Calu3 (cell line): ENCODE data around the gene WAPL. TPM values are rescaled to one million over a fixed set of nuclear protein-coding genes. Genes with fewer than 3 reads are reported as not detected.

Experiments used
- BruUV-seq: library from RNA; stranded (reverse); fragments of 400-500 nt; replicated peaks from 2 replicates; lab custom pipeline; 2021; lab: Mats Ljungman, UMichigan
- CTCF ChIA-PET: fragments of 300-600 bp; sonication (Branson Sonifier 250); formaldehyde crosslinking; loops from one replicate; lab custom pipeline; 2022; ENCODE audit warnings: antibody characterized with exemption; lab: Charles Lee
- DNase-seq: peaks from one replicate; pipeline ENCODE4 v3.0.0; 2022
- H3K27ac Mint-ChIP-seq: one replicate; pipeline ENCODE4 v1.8.0; 2022; ENCODE audit warnings: mixed read lengths; ENCODE audit not compliant: unreplicated experiment
- H3K27me3 Mint-ChIP-seq: one replicate; pipeline ENCODE4 v1.8.0; 2022; ENCODE audit warnings: mixed read lengths; ENCODE audit not compliant: unreplicated experiment
- H3K36me3 Mint-ChIP-seq: one replicate; pipeline ENCODE4 v1.8.0; 2022; ENCODE audit warnings: mild to moderate bottlenecking, moderate library complexity, mixed read lengths; ENCODE audit not compliant: insufficient read depth, unreplicated experiment
- H3K4me1 Mint-ChIP-seq: one replicate; pipeline ENCODE4 v1.8.0; 2022; ENCODE audit warnings: mild to moderate bottlenecking, low read depth, mixed read lengths; ENCODE audit not compliant: unreplicated experiment
- H3K4me3 Mint-ChIP-seq: one replicate; pipeline ENCODE4 v1.8.0; 2022; ENCODE audit warnings: mild to moderate bottlenecking, low read depth, moderate library complexity, mixed read lengths; ENCODE audit not compliant: unreplicated experiment
- H3K9me3 Mint-ChIP-seq: one replicate; pipeline ENCODE4 v1.8.0; 2022; ENCODE audit warnings: low read depth, mixed read lengths; ENCODE audit not compliant: unreplicated experiment
- intact Hi-C: fragments of 100-400 bp; cut with micrococcal nuclease; formaldehyde crosslinking; loops from one replicate; pipeline ENCODE4 v1.10.0; 2022; ENCODE audit not compliant: unreplicated experiment
- total RNA-seq: library from RNA; stranded (reverse); gene quantifications from 2 replicates; pipeline ENCODE4 v1.2.3, GENCODE V29; 2022
- TF ChIP-seq, protein P1 (sequence below): fragments of 200-600 bp; IDR thresholded peaks from one replicate; pipeline ENCODE4 v1.8.0; 2022; ENCODE audit warnings: antibody characterized with exemption; ENCODE audit not compliant: unreplicated experiment

WAPL gene
- total RNA-seq, 1 experiment from 2014 or later: 27.0 TPM

DNA sequence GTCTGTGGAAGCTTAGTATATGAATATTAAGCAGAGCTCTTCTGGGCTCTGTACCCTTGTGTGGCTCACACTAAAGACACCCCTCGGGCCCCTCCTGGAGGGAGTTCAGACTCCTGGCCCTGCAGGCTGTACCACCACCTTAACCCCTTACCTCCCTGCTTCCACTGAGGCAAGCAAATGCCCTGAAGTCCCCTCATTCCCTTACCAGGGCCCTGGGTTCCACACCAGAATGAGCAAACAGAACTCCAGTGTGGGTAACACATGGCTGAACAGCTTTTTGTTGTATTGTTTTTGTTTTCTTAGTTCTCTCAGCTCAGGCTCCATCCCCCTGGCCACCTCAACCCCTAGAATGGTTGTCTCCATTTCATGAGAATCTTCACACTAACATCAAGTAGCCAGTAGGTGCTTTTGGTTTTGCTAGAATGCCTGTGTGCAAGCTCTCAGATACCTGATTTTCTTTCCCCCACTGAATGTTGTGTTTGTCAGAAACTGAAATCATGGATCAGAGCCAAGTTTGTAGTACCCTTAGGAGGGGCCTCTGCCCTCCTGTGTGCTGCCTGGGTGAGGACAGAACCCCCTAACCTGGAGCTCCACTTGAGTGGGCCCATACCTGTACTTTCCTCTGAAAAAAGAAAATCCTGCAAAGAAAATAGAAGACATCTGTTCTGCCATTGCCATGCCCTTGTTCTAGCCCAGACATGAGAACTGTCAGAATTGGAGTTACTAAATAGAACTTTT lies 2.8 kb upstream of the WAPL start:
- Mint-ChIP-seq H3K27ac (no peak overlapping the region), H3K36me3 (peaks cover 28% of the 10 kb centered on the region), H3K27me3 (no peaks in the 10 kb centered on the region), H3K9me3 (no peaks in the 10 kb centered on the region), H3K4me3 (no peak overlapping the region), H3K4me1 (peaks cover 24% of the 10 kb centered on the region)
- intact Hi-C loops: loop anchor here (5.0 kb wide), 1 partner anchor 122 kb away; no protein-coding TSS in a partner anchor
- no TSS peak for BruUV-seq
- no peak for DNase-seq
- TF ChIP-seq, protein P1, sequence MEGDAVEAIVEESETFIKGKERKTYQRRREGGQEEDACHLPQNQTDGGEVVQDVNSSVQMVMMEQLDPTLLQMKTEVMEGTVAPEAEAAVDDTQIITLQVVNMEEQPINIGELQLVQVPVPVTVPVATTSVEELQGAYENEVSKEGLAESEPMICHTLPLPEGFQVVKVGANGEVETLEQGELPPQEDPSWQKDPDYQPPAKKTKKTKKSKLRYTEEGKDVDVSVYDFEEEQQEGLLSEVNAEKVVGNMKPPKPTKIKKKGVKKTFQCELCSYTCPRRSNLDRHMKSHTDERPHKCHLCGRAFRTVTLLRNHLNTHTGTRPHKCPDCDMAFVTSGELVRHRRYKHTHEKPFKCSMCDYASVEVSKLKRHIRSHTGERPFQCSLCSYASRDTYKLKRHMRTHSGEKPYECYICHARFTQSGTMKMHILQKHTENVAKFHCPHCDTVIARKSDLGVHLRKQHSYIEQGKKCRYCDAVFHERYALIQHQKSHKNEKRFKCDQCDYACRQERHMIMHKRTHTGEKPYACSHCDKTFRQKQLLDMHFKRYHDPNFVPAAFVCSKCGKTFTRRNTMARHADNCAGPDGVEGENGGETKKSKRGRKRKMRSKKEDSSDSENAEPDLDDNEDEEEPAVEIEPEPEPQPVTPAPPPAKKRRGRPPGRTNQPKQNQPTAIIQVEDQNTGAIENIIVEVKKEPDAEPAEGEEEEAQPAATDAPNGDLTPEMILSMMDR: no peak
- CTCF ChIA-PET: no interaction called here

GRCh38 chr10:86523348-86523747 lies 1.8 kb upstream of the WAPL start:
- DNase-seq: no peak
- Mint-ChIP-seq H3K4me1 (peaks cover 24% of the 10 kb centered on the region), H3K4me3 (peak overlapping the region; percentile 91), H3K27me3 (no peaks in the 10 kb centered on the region), H3K27ac (no peak overlapping the region), H3K9me3 (no peaks in the 10 kb centered on the region), H3K36me3 (peaks cover 31% of the 10 kb centered on the region)
- no TSS peak for BruUV-seq
- TF ChIP-seq, protein P1: no peak
- intact Hi-C loops: loop anchor here (1.0 to 5.0 kb wide), 2 partner anchors 62 to 121 kb away; no protein-coding TSS in a partner anchor
- CTCF ChIA-PET: no interaction called here

DNA sequence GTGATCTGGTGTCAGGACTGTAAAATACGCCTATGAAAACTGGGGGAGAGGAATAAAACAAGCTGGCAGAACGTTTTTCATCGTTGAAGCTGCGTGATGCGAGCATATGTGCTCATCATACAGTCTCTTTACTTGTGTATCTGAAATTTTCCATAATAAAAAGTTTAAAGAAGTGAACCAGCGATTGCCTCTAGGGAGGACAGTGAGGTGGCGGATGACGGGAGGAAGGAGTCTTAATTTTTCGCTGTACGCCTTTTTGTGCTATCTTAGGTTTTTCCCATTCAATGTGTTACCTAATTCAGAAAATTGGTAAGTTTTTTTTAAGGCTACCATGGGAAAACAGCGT lies 891 bp upstream of the WAPL start:
- H3K9me3 Mint-ChIP-seq: no peaks in the 10 kb centered on the region
- H3K4me1 Mint-ChIP-seq: peaks cover 24% of the 10 kb centered on the region
- H3K27me3 Mint-ChIP-seq: no peaks in the 10 kb centered on the region
- DNase-seq: no peak
- TF ChIP-seq, protein P1: no peak
- H3K4me3 Mint-ChIP-seq: peak overlapping the region; percentile 91
- H3K36me3 Mint-ChIP-seq: peaks cover 31% of the 10 kb centered on the region
- TSS peak; percentile 67 for BruUV-seq
- H3K27ac Mint-ChIP-seq: no peak overlapping the region
- intact Hi-C loops: loop anchor here (5.0 kb wide), 1 partner anchor 120 kb away; no protein-coding TSS in a partner anchor
- CTCF ChIA-PET: interaction anchor here (0.6 kb wide), 1 partner anchor 57 kb away, joined by 3 read pairs; no protein-coding TSS in a partner anchor

GRCh38 chr10:86520871-86521677 lies 518 bp downstream of the WAPL start:
- no peaks in the 10 kb centered on the region for H3K9me3 Mint-ChIP-seq
- intact Hi-C loops: loop anchor here (5.0 kb wide), 1 partner anchor 119 kb away; no protein-coding TSS in a partner anchor
- peak overlapping the region; percentile 91 for H3K4me3 Mint-ChIP-seq
- CTCF ChIA-PET: interaction anchor here (0.8 to 1.1 kb wide), 2 partner anchors 21 to 64 kb away, joined by 3 to 4 read pairs; no protein-coding TSS in a partner anchor
- DNase-seq: peak; percentile 37
- BruUV-seq: no TSS peak
- TF ChIP-seq, protein P1: no peak
- no peaks in the 10 kb centered on the region for H3K27me3 Mint-ChIP-seq
- H3K4me1 Mint-ChIP-seq: peaks cover 24% of the 10 kb centered on the region
- H3K36me3 Mint-ChIP-seq: peaks cover 39% of the 10 kb centered on the region
- H3K27ac Mint-ChIP-seq: peak overlapping the region; percentile 87
